H1 (cell line): ENCODE results near the gene TUBB1. TPM values are rescaled to one million over a fixed set of nuclear protein-coding genes. Genes with fewer than 3 reads are reported as not detected.

ENCODE experiments used
- CTCF ChIA-PET: fragments of 300-600 bp; sonication (Branson Sonifier 250); formaldehyde crosslinking; loops from one replicate; lab custom pipeline; 2021; ENCODE audit not compliant: partially characterized antibody; lab: Charles Lee
- POLR2A ChIA-PET: fragments of 300-600 bp; sonication (Branson Sonifier 250); formaldehyde crosslinking; loops from one replicate; lab custom pipeline; 2021; ENCODE audit warnings: inconsistent platforms; ENCODE audit not compliant: partially characterized antibody; lab: Charles Lee
- DNase-seq, 2 experiments: peaks; one replicate each; pipeline versions ENCODE4 v3.0.0 to v3.0.0-alpha.2; 2010 to 2022; ENCODE audit warnings: low spot score in 2 of 2, low read depth in 1 of 2, mixed read lengths in 1 of 2
- FAIRE-seq: peaks from 2 replicates; lab custom pipeline; 2011; peaks lifted over from hg19 to GRCh38; lab: Jason Lieb, UNC
- H2AFZ ChIP-seq: 2 replicates; pipeline ENCODE4 v1.8.1; 2012; ENCODE audit warnings: low read length, inconsistent platforms
- H2AK5ac ChIP-seq: 2 replicates; pipeline ENCODE4 v1.6.1; 2013; ENCODE audit warnings: low read depth, low read length
- H2BK120ac ChIP-seq: replicated peaks from 2 replicates; pipeline ENCODE3; 2013; ENCODE audit warnings: low read depth, low read length, inconsistent platforms
- H2BK12ac ChIP-seq: 2 replicates; pipeline ENCODE4 v1.6.1; 2013; ENCODE audit warnings: low read depth, low read length
- H2BK15ac ChIP-seq: 2 replicates; pipeline ENCODE4 v1.6.1; 2013; ENCODE audit warnings: low read length
- H2BK20ac ChIP-seq: 2 replicates; pipeline ENCODE4 v1.6.1; 2013; ENCODE audit warnings: low read length
- H2BK5ac ChIP-seq: 2 replicates; pipeline ENCODE4 v1.6.1; 2013; ENCODE audit warnings: low read depth, low read length
- H3K14ac ChIP-seq: 2 replicates; pipeline ENCODE4 v1.6.1; 2013; ENCODE audit warnings: inconsistent platforms; ENCODE audit not compliant: insufficient read length
- H3K18ac ChIP-seq: 2 replicates; pipeline ENCODE4 v1.6.1; 2013; ENCODE audit warnings: low read length; ENCODE audit errors: extremely low read depth
- H3K23ac ChIP-seq: 2 replicates; pipeline ENCODE4 v1.6.1; 2013; ENCODE audit warnings: inconsistent platforms; ENCODE audit not compliant: insufficient read length
- H3K23me2 ChIP-seq: 2 replicates; pipeline ENCODE4 v1.6.1; 2013; ENCODE audit warnings: low read depth, low read length
- H3K27ac ChIP-seq: 2 replicates; pipeline ENCODE4 v1.6.1; 2011; ENCODE audit warnings: low read depth, low read length, inconsistent platforms
- H3K27me3 ChIP-seq, 4 experiments: replicated peaks in 1 of 4; 1 replicate in 1 of 4; 2 replicates in 3 of 4; pipeline versions ENCODE4 v1.6.1 to v1.8.1; 2011 to 2013; ENCODE audit warnings: low read length in 3 of 4, mild to moderate bottlenecking in 3 of 4, inconsistent platforms in 2 of 4, mixed read lengths in 2 of 4, moderate library complexity in 1 of 4; ENCODE audit not compliant: control insufficient read depth in 3 of 4, insufficient read depth in 3 of 4; ENCODE audit errors: extremely low read depth in 1 of 4
- H3K36me3 ChIP-seq, 4 experiments: 2 replicates each; pipeline versions ENCODE4 v1.6.1 to v1.8.1; 2011 to 2013; ENCODE audit warnings: mild to moderate bottlenecking in 4 of 4, low read length in 3 of 4, moderate library complexity in 2 of 4, control low read depth in 1 of 4, inconsistent platforms in 1 of 4; ENCODE audit not compliant: insufficient read depth in 4 of 4, control insufficient read depth in 2 of 4
- H3K4ac ChIP-seq: replicated peaks from 2 replicates; pipeline ENCODE3; 2013; ENCODE audit warnings: low read length, low read depth, mixed read lengths, inconsistent platforms; ENCODE audit not compliant: insufficient read length
- H3K4me1 ChIP-seq, 4 experiments: replicated peaks in 1 of 4; 1 replicate in 1 of 4; 2 replicates in 3 of 4; pipeline versions ENCODE4 v1.6.1 to v1.8.1; 2011 to 2013; ENCODE audit warnings: low read length in 3 of 4, inconsistent platforms in 2 of 4, mixed read lengths in 1 of 4; ENCODE audit not compliant: insufficient read depth in 4 of 4, control insufficient read depth in 3 of 4
- H3K4me2 ChIP-seq, 2 experiments: 2 replicates each; pipeline versions ENCODE4 v1.6.1 to v1.8.1; 2011 to 2013; ENCODE audit warnings: low read depth in 2 of 2, low read length in 2 of 2, control low read depth in 1 of 2, inconsistent platforms in 1 of 2, mild to moderate bottlenecking in 1 of 2; ENCODE audit not compliant: insufficient read depth in 1 of 2
- H3K4me3 ChIP-seq, 4 experiments: fragments of 200-600, 300-600 bp in 1 of 4; sonication (generic), shearing (Covaris generic), sonication (Bioruptor Twin) in 1 of 4; 2 replicates each; pipeline versions ENCODE4 v1.5.1 to v1.8.1; 2011 to 2016; ENCODE audit warnings: low read length in 4 of 4, low read depth in 3 of 4, control low read depth in 2 of 4, inconsistent platforms in 2 of 4, mild to moderate bottlenecking in 2 of 4, mixed read lengths in 1 of 4, moderate library complexity in 1 of 4; ENCODE audit not compliant: insufficient read depth in 2 of 4; ENCODE audit errors: extremely low read depth in 1 of 4
- H3K56ac ChIP-seq: replicated peaks from 2 replicates; pipeline ENCODE3; 2013; ENCODE audit warnings: low read depth, mild to moderate bottlenecking, mixed read lengths, low read length, inconsistent platforms; ENCODE audit not compliant: insufficient read length
- H3K79me1 ChIP-seq: 2 replicates; pipeline ENCODE4 v1.6.1; 2013; ENCODE audit warnings: low read depth, low read length, control low read depth
- H3K79me2 ChIP-seq, 2 experiments: 2 replicates each; pipeline versions ENCODE4 v1.6.1 to v1.8.1; 2012 to 2013; ENCODE audit warnings: low read length in 2 of 2, mild to moderate bottlenecking in 2 of 2, inconsistent platforms in 1 of 2; ENCODE audit not compliant: insufficient read depth in 2 of 2, control insufficient read depth in 1 of 2
- H3K9ac ChIP-seq, 4 experiments: replicated peaks in 1 of 4; 1 replicate in 1 of 4; 2 replicates in 3 of 4; pipeline versions ENCODE4 v1.6.1 to v1.8.1; 2011 to 2013; ENCODE audit warnings: low read depth in 3 of 4, low read length in 3 of 4, control low read depth in 2 of 4, mild to moderate bottlenecking in 2 of 4, moderate library complexity in 2 of 4, inconsistent platforms in 1 of 4; ENCODE audit errors: extremely low read depth in 1 of 4
- H3K9me3 ChIP-seq, 2 experiments: 2 replicates each; pipeline versions ENCODE4 v1.6.1 to v1.8.1; 2012 to 2013; ENCODE audit warnings: mild to moderate bottlenecking in 2 of 2, moderate library complexity in 2 of 2, control low read depth in 1 of 2, inconsistent platforms in 1 of 2, low read depth in 1 of 2, low read length in 1 of 2, mixed read lengths in 1 of 2; ENCODE audit not compliant: insufficient read depth in 2 of 2
- H4K20me1 ChIP-seq, 2 experiments: replicated peaks in 1 of 2; 2 replicates each; pipeline versions ENCODE3 to v1.8.1; 2011 to 2013; ENCODE audit warnings: inconsistent platforms in 2 of 2, low read length in 2 of 2, mild to moderate bottlenecking in 1 of 2; ENCODE audit not compliant: insufficient read depth in 2 of 2, control insufficient read depth in 1 of 2
- H4K5ac ChIP-seq: 2 replicates; pipeline ENCODE4 v1.6.1; 2013; ENCODE audit warnings: low read length, low read depth, mixed read lengths, inconsistent platforms; ENCODE audit not compliant: insufficient read length
- H4K8ac ChIP-seq: 2 replicates; pipeline ENCODE4 v1.8.0; 2013; ENCODE audit warnings: mild to moderate bottlenecking, moderate library complexity, low read length, inconsistent platforms; ENCODE audit not compliant: insufficient read depth; ENCODE audit errors: extremely low read depth
- H4K91ac ChIP-seq: replicated peaks from 2 replicates; pipeline ENCODE3; 2013; ENCODE audit warnings: low read length, mixed read lengths, inconsistent platforms; ENCODE audit not compliant: insufficient read length
- WGBS, 2 experiments: shearing (Covaris generic) in 1 of 2; methylation state at CpG; one replicate each; pipeline versions ENCODE4 v1.1.6 to v1.1.7; 2013 to 2015; ENCODE audit warnings: low lambda C conversion rate in 2 of 2, mixed read lengths in 2 of 2, inconsistent platforms in 1 of 2, low coverage in 1 of 2, missing lambda C conversion rate in 1 of 2; ENCODE audit not compliant: insufficient replicate concordance in 2 of 2, insufficient coverage in 1 of 2, insufficient read length in 1 of 2; ENCODE audit errors: extremely low coverage in 1 of 2, missing lambda C conversion rate in 1 of 2; 5-methylcytosine and 5-hydroxymethylcytosine counted together
- polyA plus RNA-seq, 7 experiments: library from polyadenylated mRNA; depleted of rRNA in 3 of 7; stranded (reverse) in 5 of 7; unstranded in 2 of 7; fragments of >200 nt in 5 of 7; fragments of 200-250 nt in 2 of 7; gene quantifications; 1 replicate in 5 of 7; 2 replicates in 1 of 7; 4 replicates in 1 of 7; pipeline versions ENCODE4 v1.2.1 to v1.2.3, GENCODE V29; 2011 to 2013; ENCODE audit warnings: missing spikeins in 2 of 7, mixed read lengths in 2 of 7
- total RNA-seq: library from RNA; stranded (reverse); fragmentation: NEBNext Ultra II Directional; extraction: Animal tissue kit (Norgen Biotek cat#: 25700); gene quantifications from 2 replicates; pipeline ENCODE4 v1.2.1, GENCODE V29; 2021

TUBB1 gene
- total and polyA plus RNA-seq, 2 of the 8 experiments (the other 6 are each of a cell fraction or from before 2014, with no cell fraction given), result not detected

GRCh38 chr20:58987790-58988564 is 31.3 kb upstream of the TUBB1 start:
- POLR2A ChIA-PET, result interaction anchor here (0.8 to 1.0 kb wide), 2 partner anchors 9 to 10 kb away, joined by 3 to 4 read pairs; no protein-coding TSS in a partner anchor
- peaks cover 2 to 15% of the 10 kb centered on the region in 2 experiments for H4K20me1 ChIP-seq
- H3K27me3 ChIP-seq, result no peaks in the 10 kb centered on the region
- H3K27ac ChIP-seq, result no peak overlapping the region
- CTCF ChIA-PET, result interaction anchor here (0.6 kb wide), 1 partner anchor 10 kb away, joined by 3 read pairs; no protein-coding TSS in a partner anchor
- no peak overlapping the region for H2BK12ac ChIP-seq
- H3K56ac ChIP-seq, result no peak overlapping the region
- H3K4me3 ChIP-seq, result no peak overlapping the region
- no peak for DNase-seq
- H3K4me1 ChIP-seq, result no peaks in the 10 kb centered on the region
- WGBS, 2 experiments, result 88% methylated on average over 9 of the region's 9 CpGs; no CpG with 5 or more reads in 1 of the 2 experiments
- H2AK5ac ChIP-seq, result no peak overlapping the region
- no peak overlapping the region for H4K5ac ChIP-seq
- H3K18ac ChIP-seq, result no peak overlapping the region
- H2BK20ac ChIP-seq, result no peak overlapping the region
- H3K9me3 ChIP-seq, result no peaks in the 10 kb centered on the region
- H3K36me3 ChIP-seq, result peaks cover 33 to 61% (median 53%) of the 10 kb centered on the region in 4 experiments
- peaks cover 0 to 29% of the 10 kb centered on the region in 2 experiments; a peak in 3 of 4 replicates for H3K79me2 ChIP-seq
- no peak overlapping the region for H2BK15ac ChIP-seq
- no peak overlapping the region for H3K4ac ChIP-seq
- no peak overlapping the region for H3K14ac ChIP-seq
- no peak overlapping the region for H3K9ac ChIP-seq
- peaks cover 11% of the 10 kb centered on the region for H3K79me1 ChIP-seq
- no peak overlapping the region for H2BK120ac ChIP-seq
- H3K23ac ChIP-seq, result no peak overlapping the region
- H4K8ac ChIP-seq, result no peak overlapping the region
- no peak overlapping the region for H3K4me2 ChIP-seq
- FAIRE-seq, result no peak
- no peak overlapping the region for H4K91ac ChIP-seq
- H2AFZ ChIP-seq, result no peak overlapping the region
- H3K23me2 ChIP-seq, result no peaks in the 10 kb centered on the region
- H2BK5ac ChIP-seq, result no peak overlapping the region
